GM18498 (cell line): ENCODE results near the gene PCBP2.
"Not testable (repeated sequence)": the region's sequence is repeated elsewhere in the genome, so short reads cannot be mapped to it uniquely, and the experiment has no call there.

Experiments used
- ATAC-seq: cut with Tn5 transposase; IDR thresholded peaks from one replicate; pipeline ENCODE4 v1.9.1; 2021; ENCODE audit warnings: mild to moderate bottlenecking, moderate library complexity; ENCODE audit not compliant: unreplicated experiment

PCBP2 gene

DNA sequence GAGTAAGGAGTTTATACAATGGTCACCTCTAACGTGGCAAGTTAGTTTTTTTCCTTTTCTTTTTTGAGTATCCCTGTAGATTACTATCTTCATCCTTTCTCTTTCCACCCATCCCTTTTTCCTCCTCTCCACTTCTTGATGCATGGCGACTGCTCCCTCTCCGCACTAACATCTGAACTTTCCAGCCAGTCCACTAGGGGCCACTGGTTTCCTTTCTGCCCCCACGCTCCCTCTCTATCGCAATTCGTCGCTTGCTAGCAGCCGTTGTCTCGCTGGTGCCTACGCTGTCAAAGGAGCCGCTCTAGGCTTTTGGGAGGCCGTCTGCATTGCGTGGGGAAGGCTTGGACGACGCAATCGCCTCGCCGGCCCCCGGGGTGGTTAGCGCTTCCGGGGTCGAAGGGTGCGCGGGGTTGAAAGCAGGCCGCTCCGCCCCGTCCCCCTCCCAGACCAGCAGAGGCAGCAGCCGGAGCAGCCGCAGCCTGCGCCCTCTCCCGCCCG is at the start of gene PCBP2:
TSS of gene PCBP2 (plus strand) at position 442 of the 498 bp plus-strand sequence. CDS start 2,699 bp downstream, outside the sequence.
- peak; percentile 95 for ATAC-seq

DNA sequence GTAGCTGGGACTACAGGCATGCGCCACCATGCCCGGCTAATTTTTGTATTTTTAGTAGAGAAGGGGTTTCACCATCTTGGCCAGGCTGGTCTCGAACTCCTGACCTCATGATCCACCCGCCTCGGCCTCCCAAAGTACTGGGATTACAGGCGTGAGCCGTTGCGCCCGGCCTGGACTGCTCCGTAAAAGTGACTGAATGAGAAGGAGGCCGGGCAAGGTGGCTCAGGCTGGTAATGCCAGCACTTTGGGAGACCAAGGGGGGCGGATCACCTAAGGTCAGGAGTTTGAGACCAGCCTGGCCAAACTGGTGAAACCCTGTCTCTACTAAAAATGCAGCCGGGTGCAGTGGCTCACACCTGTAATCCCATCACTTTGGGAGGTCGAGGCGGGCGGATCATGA is 49.6 kb upstream of the PCBP2 start:
- not testable (repeated sequence) for ATAC-seq

DNA sequence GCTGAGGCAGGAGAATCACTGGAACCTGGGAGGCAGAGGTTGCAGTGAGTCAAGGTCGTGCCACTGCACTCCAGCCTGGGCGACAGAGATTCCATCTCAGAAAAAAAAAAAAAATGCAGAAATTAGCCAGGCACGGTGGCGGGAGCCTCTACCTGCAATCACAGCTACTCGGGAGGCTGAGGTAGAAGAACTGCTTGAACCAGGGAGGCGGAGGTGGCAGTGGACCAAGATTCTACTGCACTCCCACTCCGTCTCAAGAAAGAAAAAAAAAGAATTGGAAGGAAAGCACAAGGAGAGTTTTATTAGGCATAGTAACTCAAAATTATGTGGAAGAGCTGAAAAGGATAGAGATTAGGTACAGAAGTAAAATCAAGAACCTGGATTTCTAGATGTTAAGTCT is 49.0 kb upstream of the PCBP2 start:
- ATAC-seq, result no peak

DNA sequence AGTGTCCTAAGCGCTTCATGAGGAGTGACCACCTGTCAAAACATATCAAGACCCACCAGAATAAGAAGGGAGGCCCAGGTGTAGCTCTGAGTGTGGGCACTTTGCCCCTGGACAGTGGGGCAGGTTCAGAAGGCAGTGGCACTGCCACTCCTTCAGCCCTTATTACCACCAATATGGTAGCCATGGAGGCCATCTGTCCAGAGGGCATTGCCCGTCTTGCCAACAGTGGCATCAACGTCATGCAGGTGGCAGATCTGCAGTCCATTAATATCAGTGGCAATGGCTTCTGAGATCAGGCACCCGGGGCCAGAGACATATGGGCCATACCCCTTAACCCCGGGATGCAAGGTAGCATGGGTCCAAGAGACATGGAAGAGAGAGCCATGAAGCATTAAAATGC is 41.0 kb upstream of the PCBP2 start:
- ATAC-seq, result no peak

DNA sequence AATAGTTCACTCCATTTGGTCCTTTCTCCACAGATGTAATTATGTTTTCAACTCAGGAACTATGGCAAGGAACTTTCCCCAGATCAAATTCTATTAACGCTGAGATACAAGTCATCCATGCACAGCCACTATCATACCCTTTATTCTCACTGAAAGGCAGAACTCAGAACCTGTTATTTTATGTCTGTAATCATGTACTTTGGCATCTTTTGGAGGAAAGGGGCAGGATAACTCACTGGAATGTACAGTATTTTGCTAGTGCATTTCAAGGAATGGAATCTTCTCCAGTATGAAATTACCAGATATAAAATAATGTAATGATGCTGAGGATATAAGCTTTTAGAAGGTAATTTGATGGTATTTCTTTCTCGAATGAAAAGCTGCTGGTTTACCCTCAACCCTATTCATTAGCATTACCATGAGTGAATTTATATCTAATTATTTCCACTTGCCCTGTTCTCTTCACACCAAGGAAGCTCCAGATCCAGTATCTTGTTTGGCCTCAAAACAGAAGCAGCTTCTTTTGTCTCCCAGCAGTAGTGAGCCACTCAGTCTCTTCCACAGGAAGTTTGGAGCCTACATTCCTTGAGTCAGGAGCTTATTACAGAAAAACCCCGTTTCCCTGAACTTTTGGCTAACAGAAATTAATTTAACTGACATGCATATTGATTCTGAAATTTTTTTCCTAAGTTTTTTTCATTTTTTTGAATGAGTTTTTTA is 38.3 kb upstream of the PCBP2 start:
- no peak for ATAC-seq

DNA sequence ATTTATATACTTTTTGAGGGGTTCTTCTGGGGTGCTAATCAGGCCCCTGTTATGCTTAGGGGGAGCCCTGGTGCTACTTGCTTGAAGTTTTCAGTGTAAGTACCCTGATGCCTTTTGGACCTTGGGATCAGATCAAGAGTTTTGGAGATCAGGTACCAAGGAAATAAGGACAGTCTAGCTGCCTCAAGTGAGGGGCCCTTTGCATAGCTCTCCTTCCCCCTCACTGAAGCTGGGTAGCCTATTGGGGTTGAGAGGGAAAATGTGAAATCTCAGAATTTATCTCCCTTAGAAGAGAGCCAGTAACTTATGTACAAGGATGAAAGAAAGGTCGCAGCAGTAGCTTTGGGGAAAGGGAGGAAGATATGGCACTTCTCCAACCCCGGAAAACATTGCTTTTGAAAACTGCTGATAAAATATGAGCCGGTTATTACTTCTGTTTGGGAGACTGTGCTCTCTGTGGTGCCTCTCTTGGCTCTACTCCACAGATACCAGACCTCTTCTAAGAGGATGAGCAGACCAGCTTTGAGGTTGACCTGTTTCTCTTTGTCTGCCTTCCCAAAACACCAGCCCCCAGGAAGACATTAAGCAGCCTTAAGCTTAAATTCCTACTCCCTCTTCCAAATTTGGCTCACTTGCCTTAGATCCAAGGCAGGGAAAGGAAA is 37.0 kb upstream of the PCBP2 start:
- no peak for ATAC-seq

DNA sequence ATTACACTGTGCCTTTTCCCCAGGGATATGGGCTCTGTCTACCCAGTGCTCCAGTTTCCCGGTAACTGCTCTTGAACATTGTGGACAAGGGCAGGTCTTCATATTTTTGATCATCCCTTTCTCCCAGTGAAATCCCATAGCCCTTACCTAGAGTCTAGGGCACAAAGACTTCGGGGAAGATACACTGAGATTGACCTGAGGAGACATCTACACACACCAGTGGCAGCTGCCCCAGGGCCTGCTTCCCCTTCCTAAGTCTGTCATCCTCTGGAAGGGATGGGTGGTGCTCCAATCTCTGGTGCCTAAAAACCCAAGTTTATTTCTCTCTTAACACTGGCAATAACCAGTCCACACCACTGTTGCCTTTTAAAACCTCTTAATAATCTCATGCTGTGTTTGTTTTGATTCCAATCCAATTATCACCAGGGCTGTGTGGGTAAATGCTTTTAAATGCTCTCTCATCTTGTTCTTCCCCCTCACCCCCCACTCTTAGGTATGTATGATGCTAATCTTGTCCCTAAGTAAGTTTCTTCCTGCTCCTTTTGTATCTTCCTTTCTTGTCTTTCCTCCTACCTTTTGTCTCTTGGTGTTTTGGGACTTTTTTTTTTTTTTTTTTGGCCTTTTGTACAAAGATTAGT is 36.0 kb upstream of the PCBP2 start:
- not testable (repeated sequence) for ATAC-seq

DNA sequence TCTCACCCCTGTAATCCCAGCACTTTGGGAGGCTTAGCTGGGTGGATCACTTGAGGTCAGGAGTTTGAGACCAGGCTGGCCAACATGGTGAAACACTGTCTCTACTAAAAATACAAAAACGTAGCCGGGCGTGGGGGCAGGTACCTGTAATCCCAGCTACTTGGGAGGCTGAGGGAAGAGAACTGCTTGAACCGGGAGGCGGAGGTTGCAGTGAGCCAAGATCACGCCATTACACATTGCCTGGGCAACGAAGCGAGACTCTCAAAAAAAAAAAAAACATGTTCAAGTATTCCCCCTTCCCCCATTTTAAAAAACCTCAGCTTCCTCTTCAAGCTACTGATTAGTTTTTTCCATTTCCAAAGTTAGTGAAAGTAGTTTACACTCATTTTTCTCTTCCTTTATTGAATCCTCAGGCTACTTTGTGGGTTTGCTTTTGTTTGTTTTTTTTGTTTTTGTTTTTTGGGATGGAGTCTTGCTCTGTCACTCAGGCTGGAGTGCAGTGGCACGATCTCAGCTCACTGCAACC is 34.5 kb upstream of the PCBP2 start:
- not testable (repeated sequence) for ATAC-seq

DNA sequence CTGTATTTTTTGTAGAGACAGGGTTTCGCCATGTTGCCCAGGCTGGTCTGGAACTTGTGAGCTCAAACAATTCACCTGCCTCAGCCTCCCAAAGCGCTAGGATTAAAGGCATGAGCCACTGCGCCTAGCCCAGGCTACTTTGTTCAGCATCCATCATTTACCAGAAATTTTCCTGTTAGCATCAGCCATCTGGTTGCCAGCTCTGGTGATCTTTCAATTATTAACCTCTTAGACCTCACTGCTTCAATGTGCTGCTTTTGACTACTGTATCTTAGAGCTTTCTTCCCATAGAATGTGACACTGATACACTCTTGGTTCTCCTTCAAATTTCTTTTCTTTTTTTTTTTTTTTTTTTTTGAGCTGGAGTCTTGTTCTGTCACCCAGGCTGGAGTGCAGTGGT is 33.7 kb upstream of the PCBP2 start:
- no peak for ATAC-seq

DNA sequence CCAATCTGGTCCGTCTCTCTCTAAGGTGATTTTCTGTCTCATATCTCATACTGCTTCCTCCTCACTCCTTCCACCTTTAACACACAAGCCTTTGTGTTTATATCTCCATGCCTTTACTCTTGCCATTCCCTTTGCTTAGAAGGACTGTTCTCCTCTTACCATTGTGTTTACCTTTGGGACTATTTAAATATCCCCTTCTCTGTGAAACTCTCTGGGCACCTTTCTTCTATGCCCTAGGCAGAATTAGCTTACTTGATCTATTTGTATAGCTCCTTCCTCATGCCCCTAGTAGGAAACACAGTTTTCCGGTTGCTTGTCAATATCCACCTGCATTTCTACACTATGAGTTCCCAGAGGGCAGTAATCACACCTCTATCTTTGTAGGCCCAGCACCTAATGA is 32.1 kb upstream of the PCBP2 start:
- no peak for ATAC-seq

DNA sequence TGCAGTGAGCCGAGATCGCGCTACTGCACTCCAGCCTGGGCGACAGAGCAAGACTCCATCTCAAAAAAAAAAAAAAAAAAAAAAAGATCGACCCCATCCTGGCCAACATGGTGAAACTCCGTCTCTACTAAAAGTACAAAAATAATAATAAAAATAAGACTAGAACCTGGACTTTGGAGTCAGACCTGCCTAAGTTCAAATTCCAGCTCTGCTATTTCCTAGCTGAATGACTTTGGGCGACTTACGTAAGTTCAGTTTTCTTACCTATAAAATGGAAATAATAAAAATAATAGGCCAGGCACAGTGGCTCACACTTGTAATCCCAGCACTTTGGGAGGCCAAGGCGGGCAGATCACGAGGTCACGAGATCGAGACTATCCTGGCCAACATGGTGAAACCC is 29.7 kb upstream of the PCBP2 start:
- not testable (repeated sequence) for ATAC-seq

DNA sequence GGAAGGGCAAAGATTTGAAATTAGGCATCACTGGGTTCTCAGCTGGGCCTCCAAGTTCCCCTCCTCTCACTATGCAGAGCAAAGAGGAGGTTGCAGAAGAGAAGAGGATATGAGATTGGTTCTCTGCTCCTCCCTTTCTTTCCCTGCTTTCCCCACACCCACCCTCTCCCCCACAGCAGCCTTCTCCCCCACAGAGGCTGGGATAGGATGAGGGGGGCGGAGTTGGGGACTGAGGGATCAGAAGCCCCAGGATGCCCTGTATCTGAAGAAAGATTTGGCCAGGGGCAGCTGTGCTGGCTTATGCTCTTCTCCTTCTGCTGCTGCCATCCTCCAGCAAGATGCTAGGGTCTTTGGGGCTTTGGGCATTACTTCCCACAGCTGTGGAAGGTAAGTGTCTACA is 28.3 kb upstream of the PCBP2 start, which contains the start of gene AMHR2:
TSS of gene AMHR2 (plus strand) at position 259 of the 400 bp plus-strand sequence. CDS start at position 339, 80 bp downstream.
- ATAC-seq, result no peak

DNA sequence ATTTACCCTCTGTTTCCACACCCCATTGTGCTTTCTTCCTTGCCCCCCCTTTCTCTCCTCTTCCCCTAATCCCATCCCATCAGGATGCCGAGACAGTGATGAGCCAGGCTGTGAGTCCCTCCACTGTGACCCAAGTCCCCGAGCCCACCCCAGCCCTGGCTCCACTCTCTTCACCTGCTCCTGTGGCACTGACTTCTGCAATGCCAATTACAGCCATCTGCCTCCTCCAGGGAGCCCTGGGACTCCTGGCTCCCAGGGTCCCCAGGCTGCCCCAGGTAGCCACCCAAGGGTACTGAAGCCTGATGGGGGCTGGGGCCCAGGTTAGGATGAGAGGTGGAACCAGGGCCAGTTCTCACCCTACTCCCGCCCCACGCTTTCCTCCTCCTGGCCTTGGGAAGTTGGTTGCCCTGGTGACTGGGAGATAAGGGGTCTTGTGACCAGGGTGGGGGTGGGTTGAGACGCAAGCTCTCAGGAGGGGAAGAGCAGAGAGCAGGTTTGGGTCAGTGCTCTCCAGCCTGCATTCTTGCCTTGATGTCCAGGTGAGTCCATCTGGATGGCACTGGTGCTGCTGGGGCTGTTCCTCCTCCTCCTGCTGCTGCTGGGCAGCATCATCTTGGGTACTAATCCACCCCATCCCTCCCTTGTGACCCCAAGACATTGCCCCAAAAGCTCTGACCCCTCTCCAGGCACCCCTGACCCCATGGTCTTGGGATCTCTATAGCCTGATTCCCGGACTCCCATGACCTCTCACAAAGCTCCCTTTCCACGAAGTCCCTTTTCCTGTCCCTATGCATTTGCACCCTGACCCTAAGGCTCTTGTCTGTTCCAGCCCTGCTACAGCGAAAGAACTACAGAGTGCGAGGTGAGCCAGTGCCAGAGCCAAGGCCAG is 27.0 kb upstream of the PCBP2 start:
- no peak for ATAC-seq

DNA sequence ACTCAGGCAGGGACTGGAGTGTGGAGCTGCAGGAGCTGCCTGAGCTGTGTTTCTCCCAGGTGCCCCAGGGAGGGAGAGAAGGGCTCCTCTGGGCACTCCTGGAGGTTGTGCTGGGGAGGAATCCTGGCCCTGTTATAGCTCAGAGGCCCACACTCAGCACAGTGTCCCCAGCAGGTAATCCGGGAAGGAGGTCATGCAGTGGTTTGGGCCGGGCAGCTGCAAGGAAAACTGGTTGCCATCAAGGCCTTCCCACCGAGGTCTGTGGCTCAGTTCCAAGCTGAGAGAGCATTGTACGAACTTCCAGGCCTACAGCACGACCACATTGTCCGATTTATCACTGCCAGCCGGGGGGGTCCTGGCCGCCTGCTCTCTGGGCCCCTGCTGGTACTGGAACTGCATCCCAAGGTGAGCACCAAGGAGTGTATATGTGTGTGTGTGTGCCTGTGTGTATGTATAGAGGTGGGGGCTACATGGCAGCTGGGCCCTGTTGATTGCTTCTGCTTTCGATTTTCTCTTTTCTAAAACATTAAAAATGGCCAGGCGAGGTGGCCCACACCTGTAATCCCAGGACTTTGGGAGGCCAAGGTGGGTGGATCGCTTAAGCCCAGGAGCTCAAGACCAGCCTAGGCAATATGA is 26.3 kb upstream of the PCBP2 start:
- no peak for ATAC-seq

DNA sequence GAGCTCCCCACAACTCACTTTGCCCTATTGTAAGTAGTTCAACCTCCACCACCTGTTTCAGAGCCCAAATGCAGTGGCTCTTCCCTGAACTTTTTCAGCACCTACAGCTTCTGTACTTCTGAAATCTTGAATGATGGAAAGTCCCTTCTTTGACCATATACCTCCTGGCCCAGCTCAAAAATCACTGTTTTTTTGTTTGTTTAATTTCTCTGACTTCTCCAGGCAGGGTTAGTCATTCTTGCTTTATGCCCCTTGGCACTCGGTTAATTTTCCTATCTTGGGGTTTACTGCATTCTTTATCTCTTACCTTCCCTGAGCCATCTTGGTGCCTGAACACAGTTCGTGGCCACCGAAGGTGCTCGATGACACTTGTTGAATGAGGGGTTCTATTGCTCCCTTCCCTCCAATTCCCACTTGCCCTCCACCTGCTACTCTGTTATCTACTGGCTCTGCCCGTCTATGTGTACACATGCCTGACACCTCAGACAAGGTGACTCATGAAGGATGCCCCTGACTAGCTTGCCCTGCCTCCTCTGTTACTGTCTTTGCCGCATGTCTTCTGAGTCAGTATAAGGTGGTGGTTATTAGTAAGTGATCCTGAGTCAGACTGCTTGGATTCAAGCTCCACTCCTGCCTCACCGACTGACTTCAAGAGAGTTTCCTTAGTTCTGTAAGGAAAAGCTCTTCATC is 23.9 kb upstream of the PCBP2 start:
- ATAC-seq, result no peak

DNA sequence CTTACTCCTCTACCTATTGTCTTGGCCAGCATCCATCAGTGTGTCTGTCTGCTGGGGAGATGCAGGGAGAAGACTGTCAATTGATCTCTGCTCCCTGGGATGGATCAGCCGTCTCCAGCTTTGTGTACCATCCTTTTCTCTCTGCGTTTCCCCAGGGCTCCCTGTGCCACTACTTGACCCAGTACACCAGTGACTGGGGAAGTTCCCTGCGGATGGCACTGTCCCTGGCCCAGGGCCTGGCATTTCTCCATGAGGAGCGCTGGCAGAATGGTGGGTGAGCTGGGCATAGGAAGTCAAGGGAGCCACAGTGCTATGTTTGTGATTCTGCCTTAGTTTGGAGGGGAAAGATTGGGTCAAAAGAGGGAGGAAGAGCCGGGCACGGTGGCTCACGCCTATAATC is 23.2 kb upstream of the PCBP2 start:
- no peak for ATAC-seq

DNA sequence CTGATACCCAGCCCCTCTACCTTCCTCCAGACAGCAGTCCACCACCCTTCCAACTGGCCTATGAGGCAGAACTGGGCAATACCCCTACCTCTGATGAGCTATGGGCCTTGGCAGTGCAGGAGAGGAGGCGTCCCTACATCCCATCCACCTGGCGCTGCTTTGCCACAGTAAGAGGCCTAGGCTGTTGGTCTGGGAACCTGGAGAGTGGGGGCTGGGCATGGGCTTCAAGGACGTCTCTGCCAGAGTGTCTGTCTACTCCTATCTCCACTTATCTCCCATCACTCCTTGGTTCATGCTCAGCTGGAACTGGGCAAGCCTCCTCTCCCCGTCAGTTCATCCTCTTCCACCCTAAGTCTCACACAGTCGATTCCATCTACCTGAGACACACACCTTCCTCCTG is 21.8 kb upstream of the PCBP2 start:
- no peak for ATAC-seq

DNA sequence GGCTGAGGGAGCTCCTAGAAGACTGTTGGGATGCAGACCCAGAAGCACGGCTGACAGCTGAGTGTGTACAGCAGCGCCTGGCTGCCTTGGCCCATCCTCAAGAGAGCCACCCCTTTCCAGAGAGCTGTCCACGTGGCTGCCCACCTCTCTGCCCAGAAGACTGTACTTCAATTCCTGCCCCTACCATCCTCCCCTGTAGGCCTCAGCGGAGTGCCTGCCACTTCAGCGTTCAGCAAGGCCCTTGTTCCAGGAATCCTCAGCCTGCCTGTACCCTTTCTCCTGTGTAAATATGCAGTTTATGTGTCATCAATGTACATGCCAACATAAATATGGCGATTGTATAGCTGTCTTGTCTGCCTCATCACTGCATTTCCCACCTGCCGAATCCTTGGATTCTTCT is 20.7 kb upstream of the PCBP2 start:
- ATAC-seq, result no peak

DNA sequence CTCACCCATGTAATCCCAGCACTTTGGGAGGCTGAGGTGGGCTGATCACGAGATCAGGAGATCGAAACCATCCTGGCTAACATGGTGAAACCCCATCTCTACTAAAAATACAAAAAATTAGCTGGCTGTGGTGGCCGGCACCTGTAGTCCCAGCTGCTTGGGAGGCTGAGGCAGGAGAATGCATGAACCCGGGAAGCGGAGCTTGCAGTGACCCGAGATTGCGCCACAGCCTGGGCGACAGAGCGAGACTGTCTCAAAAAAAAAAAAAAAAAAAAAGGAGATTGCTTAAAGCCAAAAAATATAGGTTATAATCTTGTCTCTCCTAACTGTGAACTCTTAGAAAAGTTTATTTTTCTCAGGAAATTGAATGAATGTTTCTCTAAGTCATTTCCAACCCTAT is 16.6 kb upstream of the PCBP2 start:
- not testable (repeated sequence) for ATAC-seq
